Measurements from ENCODE around the gene PI4KA.

- TF ChIP-seq CTCF (IDR thresholded peaks at IDR 0.05) (no peak), POLR2A (IDR thresholded peaks at IDR 0.05) (no peak)
Observed at GRCh38 chr22:20863366-20863765, 4.8 kb upstream of the PI4KA start.
